KOPT-K1 (cell line): ENCODE data around the gene TXNRD3.

Experiments
- H3K27ac ChIP-seq: fragments of 200-600 bp; sonication (generic); 2 replicates; pipeline ENCODE4 v1.5.1; 2016; ENCODE audit warnings: antibody characterized with exemption, mild to moderate bottlenecking, low read depth, low read length; ENCODE audit not compliant: poor library complexity, severe bottlenecking
- H3K36me3 ChIP-seq: fragments of 200-600 bp; sonication (generic); 2 replicates; pipeline ENCODE4 v1.5.1; 2017; ENCODE audit warnings: antibody characterized with exemption, mild to moderate bottlenecking, low read length, moderate library complexity; ENCODE audit not compliant: insufficient read depth
- H3K9me3 ChIP-seq: fragments of 200-600 bp; sonication (generic); 2 replicates; pipeline ENCODE4 v1.5.1; 2017; ENCODE audit warnings: antibody characterized with exemption, low read length, mild to moderate bottlenecking; ENCODE audit not compliant: insufficient read depth, poor library complexity, severe bottlenecking

Gene TXNRD3

GRCh38 chr3:126567696-126568438, 87.1 kb downstream of the TXNRD3 start:
- peaks cover under 1% of the 10 kb centered on the region for H3K9me3 ChIP-seq
- no peaks in the 10 kb centered on the region for H3K36me3 ChIP-seq
- no peak overlapping the region for H3K27ac ChIP-seq

- Histone ChIP-seq H3K9me3 (peaks cover 6% of the 10 kb centered on the region), H3K36me3 (no peaks in the 10 kb centered on the region), H3K27ac (no peak overlapping the region)
Observed at GRCh38 chr3:126562737-126563276, 92.1 kb downstream of the TXNRD3 start.

DNA sequence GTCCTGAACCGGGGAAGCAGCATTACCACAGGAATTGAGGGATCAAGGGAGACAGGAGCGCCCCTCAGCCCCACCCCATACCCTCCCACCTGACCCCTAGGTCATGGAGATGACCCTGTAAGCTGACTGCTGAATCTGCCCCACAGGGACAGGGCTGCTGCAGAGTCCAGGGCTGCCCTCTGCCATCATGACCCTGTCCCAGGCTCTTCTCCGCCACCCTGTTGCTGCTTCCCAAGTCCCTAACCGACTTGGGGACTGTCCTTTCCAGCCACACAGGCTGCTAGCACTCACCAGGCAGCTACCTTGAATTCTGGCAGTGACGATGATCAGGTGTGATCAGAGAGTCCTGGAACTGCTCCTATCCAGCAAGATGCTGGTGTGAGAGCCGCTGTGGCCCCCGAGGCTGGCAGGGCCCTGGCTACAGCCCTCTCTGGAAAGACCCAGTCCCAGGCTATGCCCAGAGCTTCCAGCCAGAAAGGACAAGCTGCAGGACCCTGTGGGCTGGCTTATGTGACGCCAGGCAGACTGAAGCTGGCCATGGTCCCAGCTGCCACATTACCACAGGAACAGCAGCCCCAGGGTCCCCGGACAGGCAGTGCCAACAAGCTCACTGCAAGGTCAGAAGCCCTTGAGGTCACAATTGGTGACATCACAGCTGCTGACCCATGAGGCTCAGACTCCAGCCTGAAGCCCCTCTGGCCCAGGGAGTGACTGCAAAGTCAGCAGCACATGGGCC, 96.4 kb downstream of the TXNRD3 start, which contains the start of gene C3orf22:
C3orf22 (minus strand) TSS at position 597 of the 736 bp plus-strand sequence. CDS start 5,542 bp downstream, outside the sequence.
- Histone ChIP-seq H3K27ac (no peak within 1 kb of the TSS), H3K36me3 (no peaks in the 10 kb centered on the region), H3K9me3 (peaks cover 6% of the 10 kb centered on the region)

DNA sequence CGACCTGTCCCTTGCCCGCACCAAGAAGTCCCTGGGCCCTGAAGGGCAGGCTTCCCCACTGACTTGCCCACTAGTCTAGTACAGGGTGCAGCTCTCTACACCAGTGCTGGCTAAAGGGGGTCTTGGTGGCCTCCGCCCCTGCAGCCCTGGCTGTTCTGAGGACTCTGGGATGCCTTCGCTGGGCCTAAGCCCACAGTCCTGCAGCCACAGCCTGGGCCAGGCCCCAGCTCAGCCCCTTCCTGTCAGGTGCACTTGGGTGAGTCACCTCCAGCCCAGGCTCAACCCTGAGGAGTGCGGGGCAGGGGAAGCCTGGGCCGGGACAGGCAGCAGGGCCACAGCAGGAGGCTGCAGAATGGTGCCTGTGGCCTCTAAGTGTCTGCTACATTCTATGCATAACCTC, 97.2 kb downstream of the TXNRD3 start:
- no peak overlapping the region for H3K27ac ChIP-seq
- peaks cover 4% of the 10 kb centered on the region for H3K9me3 ChIP-seq
- no peaks in the 10 kb centered on the region for H3K36me3 ChIP-seq

DNA sequence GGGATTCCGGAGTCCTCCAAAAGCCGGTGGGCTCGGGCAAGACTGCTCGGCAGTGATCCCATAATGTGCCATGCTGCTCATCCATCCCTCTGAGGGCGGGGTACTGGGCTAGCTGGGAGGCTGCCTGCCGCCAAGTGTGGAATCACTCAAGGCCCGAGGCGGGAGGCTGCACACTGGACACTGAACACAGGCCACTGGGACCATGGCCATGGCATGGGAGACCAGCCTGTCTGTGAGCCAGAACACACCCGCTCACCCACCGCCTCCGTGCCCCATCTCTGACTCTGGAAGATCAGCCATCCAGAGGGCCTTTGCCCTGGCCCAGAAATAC, 97.5 kb downstream of the TXNRD3 start:
- Histone ChIP-seq H3K36me3 (no peaks in the 10 kb centered on the region), H3K9me3 (peaks cover under 1% of the 10 kb centered on the region), H3K27ac (no peak overlapping the region)
